Calu3 (cell line): ENCODE measurements around the gene DGCR6L. TPM values are rescaled to one million over a fixed set of nuclear protein-coding genes. Genes with fewer than 3 reads are reported as not detected.
"Not testable (repeated sequence)": the region's sequence is repeated elsewhere in the genome, so short reads cannot be mapped to it uniquely, and the experiment has no call there.

ENCODE experiments used
- BruUV-seq: library from RNA; stranded (reverse); fragments of 400-500 nt; replicated peaks from 2 replicates; lab custom pipeline; 2021; lab: Mats Ljungman, UMichigan
- CTCF ChIA-PET: fragments of 300-600 bp; sonication (Branson Sonifier 250); formaldehyde crosslinking; loops from one replicate; lab custom pipeline; 2022; ENCODE audit warnings: antibody characterized with exemption; lab: Charles Lee
- DNase-seq: peaks from one replicate; pipeline ENCODE4 v3.0.0; 2022
- H3K27ac Mint-ChIP-seq: one replicate; pipeline ENCODE4 v1.8.0; 2022; ENCODE audit warnings: mixed read lengths; ENCODE audit not compliant: unreplicated experiment
- H3K27me3 Mint-ChIP-seq: one replicate; pipeline ENCODE4 v1.8.0; 2022; ENCODE audit warnings: mixed read lengths; ENCODE audit not compliant: unreplicated experiment
- H3K36me3 Mint-ChIP-seq: one replicate; pipeline ENCODE4 v1.8.0; 2022; ENCODE audit warnings: mild to moderate bottlenecking, moderate library complexity, mixed read lengths; ENCODE audit not compliant: insufficient read depth, unreplicated experiment
- H3K4me1 Mint-ChIP-seq: one replicate; pipeline ENCODE4 v1.8.0; 2022; ENCODE audit warnings: mild to moderate bottlenecking, low read depth, mixed read lengths; ENCODE audit not compliant: unreplicated experiment
- H3K4me3 Mint-ChIP-seq: one replicate; pipeline ENCODE4 v1.8.0; 2022; ENCODE audit warnings: mild to moderate bottlenecking, low read depth, moderate library complexity, mixed read lengths; ENCODE audit not compliant: unreplicated experiment
- H3K9me3 Mint-ChIP-seq: one replicate; pipeline ENCODE4 v1.8.0; 2022; ENCODE audit warnings: low read depth, mixed read lengths; ENCODE audit not compliant: unreplicated experiment
- intact Hi-C: fragments of 100-400 bp; cut with micrococcal nuclease; formaldehyde crosslinking; loops from one replicate; pipeline ENCODE4 v1.10.0; 2022; ENCODE audit not compliant: unreplicated experiment
- total RNA-seq: library from RNA; stranded (reverse); gene quantifications from 2 replicates; pipeline ENCODE4 v1.2.3, GENCODE V29; 2022
- TF ChIP-seq, protein P1 (sequence below): fragments of 200-600 bp; IDR thresholded peaks from one replicate; pipeline ENCODE4 v1.8.0; 2022; ENCODE audit warnings: antibody characterized with exemption; ENCODE audit not compliant: unreplicated experiment

Gene DGCR6L
- total RNA-seq, 1 experiment from 2014 or later = 39.6 TPM

DNA sequence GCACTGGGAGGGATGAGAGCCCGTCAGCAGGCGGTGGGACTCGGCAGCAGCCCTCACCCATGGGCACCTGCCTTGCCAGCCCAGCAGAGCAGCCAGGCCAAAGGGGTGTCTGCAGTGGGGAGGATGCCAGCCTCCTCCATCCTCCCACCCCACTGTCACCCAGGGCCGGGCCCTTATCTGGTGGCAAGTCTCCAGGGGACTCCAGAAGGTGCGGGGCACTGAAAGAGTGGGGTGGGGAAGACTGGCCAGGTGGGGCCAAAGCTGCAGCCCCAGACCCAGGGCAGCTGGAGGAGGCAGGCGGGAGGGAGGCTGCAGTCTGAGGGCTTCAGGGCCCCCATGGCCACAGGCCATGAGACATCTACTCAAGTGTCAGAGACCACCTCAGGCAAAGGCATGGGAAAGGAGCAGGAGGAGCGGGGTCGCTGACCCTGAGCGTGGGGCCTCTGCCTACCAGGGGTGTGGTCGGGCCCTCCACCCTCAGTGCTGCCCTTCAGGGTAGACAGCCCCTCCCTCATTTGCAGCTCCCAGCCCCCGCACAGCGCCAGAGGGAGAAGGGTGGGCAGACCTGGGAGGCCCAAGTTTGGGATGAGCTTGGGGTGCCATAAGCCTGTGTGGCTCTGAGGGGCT is 3.5 kb downstream of the DGCR6L start:
- H3K4me3 Mint-ChIP-seq = no peak overlapping the region
- TF ChIP-seq, protein P1, sequence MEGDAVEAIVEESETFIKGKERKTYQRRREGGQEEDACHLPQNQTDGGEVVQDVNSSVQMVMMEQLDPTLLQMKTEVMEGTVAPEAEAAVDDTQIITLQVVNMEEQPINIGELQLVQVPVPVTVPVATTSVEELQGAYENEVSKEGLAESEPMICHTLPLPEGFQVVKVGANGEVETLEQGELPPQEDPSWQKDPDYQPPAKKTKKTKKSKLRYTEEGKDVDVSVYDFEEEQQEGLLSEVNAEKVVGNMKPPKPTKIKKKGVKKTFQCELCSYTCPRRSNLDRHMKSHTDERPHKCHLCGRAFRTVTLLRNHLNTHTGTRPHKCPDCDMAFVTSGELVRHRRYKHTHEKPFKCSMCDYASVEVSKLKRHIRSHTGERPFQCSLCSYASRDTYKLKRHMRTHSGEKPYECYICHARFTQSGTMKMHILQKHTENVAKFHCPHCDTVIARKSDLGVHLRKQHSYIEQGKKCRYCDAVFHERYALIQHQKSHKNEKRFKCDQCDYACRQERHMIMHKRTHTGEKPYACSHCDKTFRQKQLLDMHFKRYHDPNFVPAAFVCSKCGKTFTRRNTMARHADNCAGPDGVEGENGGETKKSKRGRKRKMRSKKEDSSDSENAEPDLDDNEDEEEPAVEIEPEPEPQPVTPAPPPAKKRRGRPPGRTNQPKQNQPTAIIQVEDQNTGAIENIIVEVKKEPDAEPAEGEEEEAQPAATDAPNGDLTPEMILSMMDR = no peak
- H3K36me3 Mint-ChIP-seq = peaks cover 26% of the 10 kb centered on the region
- CTCF ChIA-PET = interaction anchor here (0.6 to 1.3 kb wide), 3 partner anchors 11 to 140 kb away, joined by 3 to 4 read pairs (median 3); no protein-coding TSS in a partner anchor
- DNase-seq = no peak
- no TSS peak for BruUV-seq
- H3K4me1 Mint-ChIP-seq = peaks cover 7% of the 10 kb centered on the region
- intact Hi-C loops = no loop called here
- no peaks in the 10 kb centered on the region for H3K27me3 Mint-ChIP-seq
- no peak overlapping the region for H3K27ac Mint-ChIP-seq
- no peaks in the 10 kb centered on the region for H3K9me3 Mint-ChIP-seq

DNA sequence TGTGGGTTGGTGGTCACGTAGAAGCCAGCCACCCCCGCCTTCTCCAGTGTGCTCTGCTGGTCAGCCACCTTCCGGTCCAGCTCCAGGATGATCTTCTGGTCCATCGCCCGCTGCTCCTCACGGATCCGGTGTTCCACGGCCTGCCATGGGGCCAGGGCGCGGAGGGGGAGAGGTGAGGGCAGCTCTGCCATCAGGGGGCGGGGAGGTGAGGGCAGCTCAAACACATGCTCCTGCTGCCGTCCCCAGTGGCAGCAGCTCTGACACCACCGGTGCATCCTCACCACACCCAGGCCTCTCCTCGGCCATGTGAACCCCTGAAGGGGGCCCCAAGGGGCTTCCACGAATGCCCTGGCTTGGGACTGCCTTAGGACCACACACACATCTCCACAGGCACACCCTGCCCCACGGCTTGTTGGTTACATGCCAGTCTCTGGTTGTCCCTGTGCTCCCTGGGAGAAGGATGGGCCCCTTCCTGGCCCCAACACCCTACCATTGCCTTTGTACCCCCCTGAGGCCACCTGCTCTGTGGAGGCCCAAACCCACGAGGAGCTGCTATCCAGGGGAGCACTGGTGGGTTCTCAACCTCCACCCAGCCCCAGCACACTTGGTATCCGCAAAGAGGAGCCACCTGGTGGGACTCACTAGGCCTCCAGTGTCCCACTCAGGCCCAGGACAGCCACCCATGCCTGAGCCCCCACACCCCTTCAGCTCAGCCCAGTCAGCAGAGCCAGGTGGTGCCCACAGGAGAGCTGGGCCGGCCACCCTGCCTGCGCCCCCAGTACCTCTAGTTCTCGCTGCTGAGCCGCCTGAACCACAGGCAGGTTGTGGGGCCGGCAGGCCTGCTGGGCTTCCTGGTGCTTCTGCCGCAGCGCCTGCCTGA is 4.3 kb downstream of the DGCR6L start:
- Mint-ChIP-seq H3K4me1 (peaks cover 7% of the 10 kb centered on the region), H3K27ac (no peak overlapping the region), H3K27me3 (no peaks in the 10 kb centered on the region), H3K9me3 (no peaks in the 10 kb centered on the region), H3K4me3 (no peak overlapping the region), H3K36me3 (peaks cover 20% of the 10 kb centered on the region)
- DNase-seq = no peak
- TF ChIP-seq, protein P1 = no peak
- BruUV-seq = no TSS peak
- intact Hi-C loops = no loop called here
- CTCF ChIA-PET = interaction anchor here (1.3 kb wide), 1 partner anchor 141 kb away, joined by 4 read pairs; no protein-coding TSS in a partner anchor

DNA sequence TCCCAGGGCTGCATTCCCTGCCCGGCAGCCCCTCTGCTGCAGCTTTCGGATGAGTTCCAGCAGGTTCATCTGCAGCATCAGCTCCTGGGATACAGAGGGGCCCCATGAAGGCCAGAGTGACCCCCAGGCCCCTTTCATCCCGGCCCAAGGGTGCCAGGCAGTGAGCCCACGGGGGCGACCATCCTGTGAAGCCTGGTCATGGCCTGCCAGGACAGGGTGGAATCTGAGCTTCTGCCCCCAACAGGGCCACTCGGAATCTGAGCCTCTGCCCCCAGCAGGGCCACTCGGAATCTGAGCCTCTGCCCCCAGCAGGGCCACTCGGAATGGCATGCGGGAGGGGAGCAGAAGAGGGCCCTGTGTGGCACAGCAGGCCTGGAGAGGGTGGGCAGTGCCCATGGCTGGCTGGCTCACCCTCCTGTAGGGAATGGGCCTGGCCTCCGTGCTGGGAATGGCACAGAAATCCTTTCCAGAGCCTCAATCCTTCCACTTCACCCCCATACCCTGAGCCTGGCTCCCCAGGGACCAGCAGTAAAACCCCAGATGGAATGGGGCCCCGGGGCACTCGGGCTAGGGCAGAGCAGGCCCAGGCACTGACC is 5.0 kb downstream of the DGCR6L start:
- H3K4me1 Mint-ChIP-seq, H3K27me3 Mint-ChIP-seq, CTCF ChIA-PET, H3K9me3 Mint-ChIP-seq, H3K27ac Mint-ChIP-seq, H3K4me3 Mint-ChIP-seq, BruUV-seq, intact Hi-C loops, DNase-seq: not testable (repeated sequence)
- peaks cover 13% of the 10 kb centered on the region for H3K36me3 Mint-ChIP-seq

DNA sequence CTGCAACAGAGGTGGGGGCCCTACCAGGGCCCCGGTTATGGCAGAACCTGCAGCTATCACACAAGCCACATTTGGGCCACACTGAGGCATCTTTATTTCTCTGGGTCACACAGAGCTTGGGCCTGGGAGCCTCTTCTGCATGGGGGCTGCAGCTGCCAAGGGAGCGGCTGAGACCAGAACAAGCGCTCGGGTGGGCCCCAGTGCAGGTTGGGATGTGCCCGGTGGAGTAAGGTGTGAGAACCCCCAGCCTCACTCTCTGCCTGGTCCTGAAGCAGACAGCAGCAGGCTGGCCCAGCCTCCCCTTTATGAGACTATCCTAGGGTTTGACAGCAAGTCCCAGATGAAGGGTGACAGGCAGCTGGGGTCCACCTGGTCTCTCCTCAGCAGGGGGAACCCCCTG is 5.7 kb downstream of the DGCR6L start:
- H3K36me3 Mint-ChIP-seq, DNase-seq, H3K4me3 Mint-ChIP-seq, H3K4me1 Mint-ChIP-seq, CTCF ChIA-PET, H3K27ac Mint-ChIP-seq, H3K27me3 Mint-ChIP-seq, intact Hi-C loops, BruUV-seq, H3K9me3 Mint-ChIP-seq: not testable (repeated sequence)

DNA sequence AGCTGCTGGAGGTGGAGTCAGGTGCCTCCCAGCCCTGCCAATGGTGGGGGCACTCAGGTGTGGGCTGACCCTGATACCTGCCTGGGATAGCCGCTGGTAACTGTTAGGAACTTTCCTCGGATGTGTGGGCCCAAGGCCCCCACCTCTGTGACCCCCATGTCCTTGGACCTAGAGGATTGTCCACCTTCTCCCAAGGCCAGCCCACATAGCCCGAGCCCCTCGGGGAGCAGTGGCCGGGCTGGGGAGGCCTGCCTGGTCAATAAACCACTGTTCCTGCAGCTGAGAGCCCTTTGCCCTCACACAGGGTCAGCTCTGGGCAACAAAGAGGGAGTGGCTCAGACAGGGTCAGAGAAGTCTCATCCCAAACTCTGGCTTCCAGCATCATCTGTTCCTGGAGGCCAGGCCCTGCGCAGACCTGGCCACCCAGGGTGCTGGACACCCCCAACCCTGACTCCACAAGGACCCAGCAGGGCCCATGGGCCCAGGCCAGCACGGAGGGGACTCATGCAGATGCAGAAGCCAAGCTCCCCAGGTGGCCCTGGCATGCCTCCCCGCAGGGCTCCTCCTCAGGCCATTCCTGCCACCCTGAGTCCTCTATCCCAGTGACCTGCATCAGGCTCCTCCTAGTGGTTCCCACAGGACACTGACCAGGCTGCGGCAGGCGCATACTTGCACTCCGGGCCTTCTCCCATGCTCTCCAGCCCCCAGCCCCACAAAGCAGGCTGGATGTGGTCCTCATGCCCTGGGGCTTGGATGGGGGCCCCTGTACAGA is 6.4 kb downstream of the DGCR6L start:
- not testable (repeated sequence) for H3K4me3 Mint-ChIP-seq

More for the DNA sequence above, 6.4 kb downstream of the DGCR6L start:
- H3K27ac Mint-ChIP-seq, intact Hi-C loops, BruUV-seq, H3K9me3 Mint-ChIP-seq, H3K4me1 Mint-ChIP-seq, H3K27me3 Mint-ChIP-seq, DNase-seq, H3K36me3 Mint-ChIP-seq, CTCF ChIA-PET: not testable (repeated sequence)
